ENCODE results near the gene CDK10.
"Not testable (repeated sequence)": the region's sequence is repeated elsewhere in the genome, so short reads cannot be mapped to it uniquely, and the experiment has no call there.

Gene CDK10

GRCh38 chr16:89691986-89692569, 5.6 kb downstream of the CDK10 start:
- H3K36me3 ChIP-seq (ENCODE audit: control insufficient read depth, insufficient read depth, low read length) = peaks cover 23% of the 10 kb centered on the region

GRCh38 chr16:89693289-89693731, 6.8 kb downstream of the CDK10 start:
- Histone ChIP-seq H3K4me1 (ENCODE audit: control insufficient read depth, insufficient read depth, low read length) (no peaks in the 10 kb centered on the region), H3K27me3 (ENCODE audit: control insufficient read depth, insufficient read depth, low read length) (no peaks in the 10 kb centered on the region), H3K36me3 (ENCODE audit: control insufficient read depth, insufficient read depth, low read length) (peaks cover 23% of the 10 kb centered on the region), H3K27ac (ENCODE audit: low read depth, low read length) (no peak overlapping the region), H3K9ac (ENCODE audit: low read length) (no peak overlapping the region), H3K4me3 (ENCODE audit: low read length) (no peak overlapping the region)

More at GRCh38 chr16:89691986-89692569, 5.6 kb downstream of the CDK10 start:
- Histone ChIP-seq H3K9ac (ENCODE audit: low read length) (no peak overlapping the region), H3K4me1 (ENCODE audit: control insufficient read depth, insufficient read depth, low read length) (peaks cover 3% of the 10 kb centered on the region), H3K27me3 (ENCODE audit: control insufficient read depth, insufficient read depth, low read length) (no peaks in the 10 kb centered on the region), H3K27ac (ENCODE audit: low read depth, low read length) (no peak overlapping the region), H3K4me3 (ENCODE audit: low read length) (no peak overlapping the region)

- Histone ChIP-seq H3K4me3 (ENCODE audit: low read length) (no peak overlapping the region), H3K4me1 (ENCODE audit: control insufficient read depth, insufficient read depth, low read length) (no peaks in the 10 kb centered on the region), H3K9ac (ENCODE audit: low read length) (no peak overlapping the region), H3K27ac (ENCODE audit: low read depth, low read length) (no peak overlapping the region), H3K27me3 (ENCODE audit: control insufficient read depth, insufficient read depth, low read length) (no peaks in the 10 kb centered on the region), H3K36me3 (ENCODE audit: control insufficient read depth, insufficient read depth, low read length) (peaks cover 23% of the 10 kb centered on the region)
Observed at GRCh38 chr16:89693931-89694783, 7.7 kb downstream of the CDK10 start.

- not testable (repeated sequence) for H3K4me1 ChIP-seq (ENCODE audit: control insufficient read depth, insufficient read depth, low read length); H3K27me3 ChIP-seq (ENCODE audit: control insufficient read depth, insufficient read depth, low read length); H3K4me3 ChIP-seq (ENCODE audit: low read length); H3K27ac ChIP-seq (ENCODE audit: low read depth, low read length); H3K9ac ChIP-seq (ENCODE audit: low read length)
- H3K36me3 ChIP-seq (ENCODE audit: control insufficient read depth, insufficient read depth, low read length) = peaks cover 23% of the 10 kb centered on the region
Observed at GRCh38 chr16:89694784-89695085, 8.2 kb downstream of the CDK10 start.

- no peak overlapping the region for H3K27ac ChIP-seq (ENCODE audit: low read depth, low read length)
Observed at GRCh38 chr16:89695086-89695874, 8.8 kb downstream of the CDK10 start.

GRCh38 chr16:89695875-89696669, 9.6 kb downstream of the CDK10 start:
- no peak overlapping the region for H3K9ac ChIP-seq (ENCODE audit: low read length)

More at GRCh38 chr16:89695086-89695874, 8.8 kb downstream of the CDK10 start:
- Histone ChIP-seq H3K9ac (ENCODE audit: low read length) (no peak overlapping the region), H3K36me3 (ENCODE audit: control insufficient read depth, insufficient read depth, low read length) (peaks cover 20% of the 10 kb centered on the region), H3K4me1 (ENCODE audit: control insufficient read depth, insufficient read depth, low read length) (peaks cover under 1% of the 10 kb centered on the region), H3K4me3 (ENCODE audit: low read length) (no peak overlapping the region), H3K27me3 (ENCODE audit: control insufficient read depth, insufficient read depth, low read length) (no peaks in the 10 kb centered on the region)

GRCh38 chr16:89696670-89697128, 10.2 kb downstream of the CDK10 start:
- peaks cover 11% of the 10 kb centered on the region for H3K36me3 ChIP-seq (ENCODE audit: control insufficient read depth, insufficient read depth, low read length)
- H3K27ac ChIP-seq (ENCODE audit: low read depth, low read length) = no peak overlapping the region
- no peak overlapping the region for H3K4me3 ChIP-seq (ENCODE audit: low read length)
- H3K4me1 ChIP-seq (ENCODE audit: control insufficient read depth, insufficient read depth, low read length) = peaks cover 6% of the 10 kb centered on the region
- H3K9ac ChIP-seq (ENCODE audit: low read length) = no peak overlapping the region
- no peaks in the 10 kb centered on the region for H3K27me3 ChIP-seq (ENCODE audit: control insufficient read depth, insufficient read depth, low read length)

More at GRCh38 chr16:89695875-89696669, 9.6 kb downstream of the CDK10 start:
- Histone ChIP-seq H3K36me3 (ENCODE audit: control insufficient read depth, insufficient read depth, low read length) (peaks cover 16% of the 10 kb centered on the region), H3K27me3 (ENCODE audit: control insufficient read depth, insufficient read depth, low read length) (no peaks in the 10 kb centered on the region), H3K27ac (ENCODE audit: low read depth, low read length) (no peak overlapping the region), H3K4me3 (ENCODE audit: low read length) (no peak overlapping the region), H3K4me1 (ENCODE audit: control insufficient read depth, insufficient read depth, low read length) (peaks cover 6% of the 10 kb centered on the region)

GRCh38 chr16:89697161-89697615, 10.7 kb downstream of the CDK10 start:
- Histone ChIP-seq H3K4me1 (ENCODE audit: control insufficient read depth, insufficient read depth, low read length) (peaks cover 6% of the 10 kb centered on the region), H3K36me3 (ENCODE audit: control insufficient read depth, insufficient read depth, low read length) (peaks cover 10% of the 10 kb centered on the region), H3K27ac (ENCODE audit: low read depth, low read length) (no peak overlapping the region), H3K4me3 (ENCODE audit: low read length) (no peak overlapping the region), H3K27me3 (ENCODE audit: control insufficient read depth, insufficient read depth, low read length) (no peaks in the 10 kb centered on the region), H3K9ac (ENCODE audit: low read length) (no peak overlapping the region)

GRCh38 chr16:89697616-89698331, 11.3 kb downstream of the CDK10 start:
- Histone ChIP-seq H3K27ac (ENCODE audit: low read depth, low read length) (no peak overlapping the region), H3K4me1 (ENCODE audit: control insufficient read depth, insufficient read depth, low read length) (peaks cover 6% of the 10 kb centered on the region), H3K9ac (ENCODE audit: low read length) (no peak overlapping the region), H3K4me3 (ENCODE audit: low read length) (no peak overlapping the region), H3K36me3 (ENCODE audit: control insufficient read depth, insufficient read depth, low read length) (peaks cover 10% of the 10 kb centered on the region), H3K27me3 (ENCODE audit: control insufficient read depth, insufficient read depth, low read length) (no peaks in the 10 kb centered on the region)

- H3K4me3 ChIP-seq (ENCODE audit: low read length); H3K27ac ChIP-seq (ENCODE audit: low read depth, low read length); H3K9ac ChIP-seq (ENCODE audit: low read length); H3K27me3 ChIP-seq (ENCODE audit: control insufficient read depth, insufficient read depth, low read length); H3K4me1 ChIP-seq (ENCODE audit: control insufficient read depth, insufficient read depth, low read length); H3K36me3 ChIP-seq (ENCODE audit: control insufficient read depth, insufficient read depth, low read length): not testable (repeated sequence)
Observed at GRCh38 chr16:89698717-89699116, 12.2 kb downstream of the CDK10 start.

- H3K4me1 ChIP-seq (ENCODE audit: control insufficient read depth, insufficient read depth, low read length); H3K27ac ChIP-seq (ENCODE audit: low read depth, low read length); H3K9ac ChIP-seq (ENCODE audit: low read length); H3K27me3 ChIP-seq (ENCODE audit: control insufficient read depth, insufficient read depth, low read length); H3K36me3 ChIP-seq (ENCODE audit: control insufficient read depth, insufficient read depth, low read length); H3K4me3 ChIP-seq (ENCODE audit: low read length): not testable (repeated sequence)
Observed at GRCh38 chr16:89699629-89700099, 13.2 kb downstream of the CDK10 start.

All from rectal smooth muscle tissue (tissue), 1 donor.